H1 (cell line): ENCODE measurements around the gene TNNI3. TPM values are rescaled to one million over a fixed set of nuclear protein-coding genes. Genes with fewer than 3 reads are reported as not detected.

Experiments used
- EZH2 ChIP-seq: fragments of 200-600 bp; sonication (generic); IDR thresholded peaks from 2 replicates; pipeline ENCODE4 v1.7.1; 2012; ENCODE audit warnings: low read depth, mild to moderate bottlenecking, moderate library complexity, low read length, inconsistent platforms; ENCODE audit not compliant: severe bottlenecking
- RAD21 ChIP-seq, 2 experiments: IDR thresholded peaks in 1 of 2; conservative IDR thresholded peaks in 1 of 2; 2 replicates each; pipeline ENCODE4 v1.6.1; 2011; ENCODE audit warnings: low read depth in 2 of 2, low read length in 2 of 2, improper control_type of control experiment in 1 of 2, inconsistent platforms in 1 of 2, mild to moderate bottlenecking in 1 of 2, moderate library complexity in 1 of 2
- SIN3A ChIP-seq, 2 experiments: IDR thresholded peaks in 1 of 2; conservative IDR thresholded peaks in 1 of 2; 2 replicates each; pipeline ENCODE4 v1.6.1; 2011 to 2012; ENCODE audit warnings: low read length in 2 of 2, improper control_type of control experiment in 1 of 2, low read depth in 1 of 2, mild to moderate bottlenecking in 1 of 2
- polyA plus RNA-seq, 7 experiments: library from polyadenylated mRNA; depleted of rRNA in 3 of 7; stranded (reverse) in 5 of 7; unstranded in 2 of 7; fragments of >200 nt in 5 of 7; fragments of 200-250 nt in 2 of 7; gene quantifications; 1 replicate in 5 of 7; 2 replicates in 1 of 7; 4 replicates in 1 of 7; pipeline versions ENCODE4 v1.2.1 to v1.2.3, GENCODE V29; 2011 to 2013; ENCODE audit warnings: missing spikeins in 2 of 7, mixed read lengths in 2 of 7
- total RNA-seq: library from RNA; stranded (reverse); fragmentation: NEBNext Ultra II Directional; extraction: Animal tissue kit (Norgen Biotek cat#: 25700); gene quantifications from 2 replicates; pipeline ENCODE4 v1.2.1, GENCODE V29; 2021

TNNI3 gene
- total and polyA plus RNA-seq, 2 of the 8 experiments (the other 6 are each of a cell fraction or from before 2014, with no cell fraction given) = 16.9 to 56.0 TPM

DNA sequence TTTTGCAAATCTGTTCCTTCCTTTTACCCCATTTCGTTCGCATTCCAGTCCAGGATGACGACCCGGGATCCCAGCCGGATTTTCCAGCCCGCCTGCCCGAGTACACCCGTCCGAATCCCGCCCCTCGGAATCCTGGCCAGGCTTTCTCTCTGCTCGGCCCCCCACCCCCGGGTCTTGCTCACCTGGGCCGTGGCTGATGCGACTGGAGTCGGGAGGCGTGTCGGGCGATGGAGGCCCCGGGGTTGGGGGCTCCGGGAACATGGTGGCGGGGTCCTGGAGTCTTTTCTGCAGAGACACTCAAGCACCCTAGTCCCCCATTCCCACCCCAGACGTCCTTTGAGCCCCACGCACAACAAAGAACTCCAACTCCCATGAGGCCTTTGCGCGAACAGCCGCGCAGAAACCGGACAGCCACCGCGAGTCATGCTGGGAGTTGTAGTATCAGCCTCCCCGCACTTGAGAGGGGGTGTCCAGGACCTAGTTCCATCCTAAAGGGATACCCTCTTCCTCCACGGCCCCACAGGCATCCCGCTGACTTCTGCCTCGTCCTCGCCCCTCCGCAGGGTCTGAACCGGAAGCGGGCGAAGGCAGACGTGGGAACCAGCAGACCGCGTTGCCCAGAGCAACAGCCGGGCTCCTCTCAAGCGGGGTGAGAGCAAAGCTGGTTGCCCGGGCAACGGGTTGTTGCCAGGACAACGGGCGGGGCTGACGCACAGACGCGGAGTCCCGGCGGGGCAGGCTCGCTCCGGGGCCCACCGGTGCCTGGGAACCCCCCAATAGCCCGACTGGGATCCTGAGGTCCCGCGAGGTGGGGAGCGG is 21.5 kb upstream of the TNNI3 start (continued):
- no peak for TF ChIP-seq EZH2
- peak; percentile 7 to 8; a peak in 1 of 4 replicates for TF ChIP-seq RAD21 (IDR thresholded peaks at IDR 0.05 in 1 of 2, conservative IDR thresholded peaks at IDR 0.05 in 1 of 2; ENCODE audit: low read depth in 2 of 2, low read length in 2 of 2)
- TF ChIP-seq SIN3A (conservative IDR thresholded peaks at IDR 0.05 in 1 of 2, IDR thresholded peaks at IDR 0.05 in 1 of 2; ENCODE audit: low read depth in 1 of 2, low read length in 2 of 2) = peak; percentile 88 to 93; a peak in 3 of 4 replicates
